HFFc6 (cell line): Measurements from ENCODE around the gene NECTIN2. TPM values are rescaled to one million over a fixed set of nuclear protein-coding genes. Genes with fewer than 3 reads are reported as not detected.
"Not testable (repeated sequence)": the region's sequence is repeated elsewhere in the genome, so short reads cannot be mapped to it uniquely, and the experiment has no call there.

Experiments
- DNase-seq: peaks from one replicate; pipeline ENCODE4 v3.0.0-alpha.2; 2018
- H3K27ac Mint-ChIP-seq: 2 replicates; pipeline ENCODE4 v1.8.0; 2020; ENCODE audit warnings: mild to moderate bottlenecking, mixed read lengths
- H3K27me3 Mint-ChIP-seq: 2 replicates; pipeline ENCODE4 v1.8.0; 2021; ENCODE audit warnings: mild to moderate bottlenecking, moderate library complexity, mixed read lengths; ENCODE audit not compliant: insufficient read depth
- H3K36me3 Mint-ChIP-seq: 2 replicates; pipeline ENCODE4 v1.8.0; 2021; ENCODE audit warnings: low read depth, mixed read lengths
- H3K4me1 Mint-ChIP-seq: 2 replicates; pipeline ENCODE4 v1.8.0; 2020; ENCODE audit warnings: low read depth, mixed read lengths
- H3K4me3 Mint-ChIP-seq: 2 replicates; pipeline ENCODE4 v1.8.0; 2020; ENCODE audit warnings: mild to moderate bottlenecking, moderate library complexity, mixed read lengths
- H3K9me3 Mint-ChIP-seq: 2 replicates; pipeline ENCODE4 v1.8.0; 2020; ENCODE audit warnings: mild to moderate bottlenecking, mixed read lengths
- total RNA-seq, 6 experiments: library from RNA; stranded (reverse); fragmentation: NEBNext Ultra II Directional; extraction: Animal tissue kit (Norgen Biotek cat#: 25700); gene quantifications; 2 replicates in 1 of 6; 3 replicates in 5 of 6; pipeline ENCODE4 v1.2.3, GENCODE V29; 2021
- TF ChIP-seq, protein P1 (sequence below): fragments of 200-600 bp; sonication (generic); IDR thresholded peaks from 2 replicates; pipeline ENCODE4 v1.5.0; 2021; ENCODE audit warnings: antibody characterized with exemption, mild to moderate bottlenecking

Gene NECTIN2
- total RNA-seq, 6 experiments from 2014 or later, result 126 to 152 (median 148) TPM

DNA sequence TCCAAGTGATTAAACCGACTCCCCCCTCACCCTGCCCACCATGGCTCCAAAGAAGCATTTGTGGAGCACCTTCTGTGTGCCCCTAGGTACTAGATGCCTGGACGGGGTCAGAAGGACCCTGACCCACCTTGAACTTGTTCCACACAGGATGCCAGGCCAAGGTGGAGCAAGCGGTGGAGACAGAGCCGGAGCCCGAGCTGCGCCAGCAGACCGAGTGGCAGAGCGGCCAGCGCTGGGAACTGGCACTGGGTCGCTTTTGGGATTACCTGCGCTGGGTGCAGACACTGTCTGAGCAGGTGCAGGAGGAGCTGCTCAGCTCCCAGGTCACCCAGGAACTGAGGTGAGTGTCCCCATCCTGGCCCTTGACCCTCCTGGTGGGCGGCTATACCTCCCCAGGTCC lies 61.5 kb downstream of the NECTIN2 start:
- Mint-ChIP-seq H3K4me1 (peaks cover 18% of the 10 kb centered on the region), H3K9me3 (no peaks in the 10 kb centered on the region), H3K36me3 (peaks cover 5% of the 10 kb centered on the region; the same call in 1 of the 2 replicates), H3K4me3 (no peak overlapping the region), H3K27me3 (peaks cover 9% of the 10 kb centered on the region), H3K27ac (no peak overlapping the region)
- DNase-seq, result no peak
- TF ChIP-seq, protein P1, sequence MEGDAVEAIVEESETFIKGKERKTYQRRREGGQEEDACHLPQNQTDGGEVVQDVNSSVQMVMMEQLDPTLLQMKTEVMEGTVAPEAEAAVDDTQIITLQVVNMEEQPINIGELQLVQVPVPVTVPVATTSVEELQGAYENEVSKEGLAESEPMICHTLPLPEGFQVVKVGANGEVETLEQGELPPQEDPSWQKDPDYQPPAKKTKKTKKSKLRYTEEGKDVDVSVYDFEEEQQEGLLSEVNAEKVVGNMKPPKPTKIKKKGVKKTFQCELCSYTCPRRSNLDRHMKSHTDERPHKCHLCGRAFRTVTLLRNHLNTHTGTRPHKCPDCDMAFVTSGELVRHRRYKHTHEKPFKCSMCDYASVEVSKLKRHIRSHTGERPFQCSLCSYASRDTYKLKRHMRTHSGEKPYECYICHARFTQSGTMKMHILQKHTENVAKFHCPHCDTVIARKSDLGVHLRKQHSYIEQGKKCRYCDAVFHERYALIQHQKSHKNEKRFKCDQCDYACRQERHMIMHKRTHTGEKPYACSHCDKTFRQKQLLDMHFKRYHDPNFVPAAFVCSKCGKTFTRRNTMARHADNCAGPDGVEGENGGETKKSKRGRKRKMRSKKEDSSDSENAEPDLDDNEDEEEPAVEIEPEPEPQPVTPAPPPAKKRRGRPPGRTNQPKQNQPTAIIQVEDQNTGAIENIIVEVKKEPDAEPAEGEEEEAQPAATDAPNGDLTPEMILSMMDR, result no peak

DNA sequence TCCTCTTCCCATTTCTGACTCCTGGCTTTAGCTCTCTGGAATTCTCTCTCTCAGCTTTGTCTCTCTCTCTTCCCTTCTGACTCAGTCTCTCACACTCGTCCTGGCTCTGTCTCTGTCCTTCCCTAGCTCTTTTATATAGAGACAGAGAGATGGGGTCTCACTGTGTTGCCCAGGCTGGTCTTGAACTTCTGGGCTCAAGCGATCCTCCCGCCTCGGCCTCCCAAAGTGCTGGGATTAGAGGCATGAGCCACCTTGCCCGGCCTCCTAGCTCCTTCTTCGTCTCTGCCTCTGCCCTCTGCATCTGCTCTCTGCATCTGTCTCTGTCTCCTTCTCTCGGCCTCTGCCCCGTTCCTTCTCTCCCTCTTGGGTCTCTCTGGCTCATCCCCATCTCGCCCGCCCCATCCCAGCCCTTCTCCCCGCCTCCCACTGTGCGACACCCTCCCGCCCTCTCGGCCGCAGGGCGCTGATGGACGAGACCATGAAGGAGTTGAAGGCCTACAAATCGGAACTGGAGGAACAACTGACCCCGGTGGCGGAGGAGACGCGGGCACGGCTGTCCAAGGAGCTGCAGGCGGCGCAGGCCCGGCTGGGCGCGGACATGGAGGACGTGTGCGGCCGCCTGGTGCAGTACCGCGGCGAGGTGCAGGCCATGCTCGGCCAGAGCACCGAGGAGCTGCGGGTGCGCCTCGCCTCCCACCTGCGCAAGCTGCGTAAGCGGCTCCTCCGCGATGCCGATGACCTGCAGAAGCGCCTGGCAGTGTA lies 62.2 kb downstream of the NECTIN2 start:
- Mint-ChIP-seq H3K4me3 (no peak overlapping the region; the same call in 1 of the 2 replicates), H3K4me1 (peaks cover 18% of the 10 kb centered on the region), H3K36me3 (0 out of 2 replicates have a peak, but pooled peaks cover 3% of the 10 kb centered on the region), H3K27ac (no peak overlapping the region), H3K27me3 (peaks cover 8% of the 10 kb centered on the region), H3K9me3 (no peaks in the 10 kb centered on the region)
- DNase-seq, result no peak
- TF ChIP-seq, protein P1, result no peak

GRCh38 chr19:44908836-44909261 lies 62.8 kb downstream of the NECTIN2 start:
- H3K9me3 Mint-ChIP-seq, result no peaks in the 10 kb centered on the region
- no peak for DNase-seq
- H3K27ac Mint-ChIP-seq, result no peak overlapping the region
- peaks cover 18% of the 10 kb centered on the region for H3K4me1 Mint-ChIP-seq
- no peaks in the 10 kb centered on the region for H3K36me3 Mint-ChIP-seq
- no peak overlapping the region for H3K4me3 Mint-ChIP-seq
- TF ChIP-seq, protein P1, result no peak
- peaks cover 10% of the 10 kb centered on the region for H3K27me3 Mint-ChIP-seq

DNA sequence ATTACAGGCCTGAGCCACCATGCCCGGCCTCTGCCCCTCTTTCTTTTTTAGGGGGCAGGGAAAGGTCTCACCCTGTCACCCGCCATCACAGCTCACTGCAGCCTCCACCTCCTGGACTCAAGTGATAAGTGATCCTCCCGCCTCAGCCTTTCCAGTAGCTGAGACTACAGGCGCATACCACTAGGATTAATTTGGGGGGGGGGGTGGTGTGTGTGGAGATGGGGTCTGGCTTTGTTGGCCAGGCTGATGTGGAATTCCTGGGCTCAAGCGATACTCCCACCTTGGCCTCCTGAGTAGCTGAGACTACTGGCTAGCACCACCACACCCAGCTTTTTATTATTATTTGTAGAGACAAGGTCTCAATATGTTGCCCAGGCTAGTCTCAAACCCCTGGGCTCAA lies 63.7 kb downstream of the NECTIN2 start:
- no peaks in the 10 kb centered on the region for H3K9me3 Mint-ChIP-seq
- DNase-seq, result no peak
- H3K4me1 Mint-ChIP-seq, result peaks cover 22% of the 10 kb centered on the region

DNA sequence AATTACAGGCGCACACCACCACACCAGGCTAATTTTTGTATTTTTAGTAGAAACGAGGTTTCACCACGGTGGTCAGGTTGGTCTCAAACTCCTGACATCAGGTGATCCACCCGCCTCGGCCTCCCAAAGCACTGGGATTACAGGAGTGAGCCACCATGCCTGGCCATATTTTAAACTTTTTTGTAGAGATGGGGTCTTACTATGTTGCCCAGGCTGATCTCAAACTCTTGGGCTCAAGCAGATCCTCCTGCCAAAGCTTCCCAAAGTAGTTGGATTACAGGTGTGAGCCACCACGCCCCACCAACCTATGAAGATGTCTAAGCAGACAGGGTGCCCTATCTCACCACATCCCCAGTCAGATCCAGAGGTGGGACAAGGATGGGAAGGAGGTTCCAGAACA lies 65.8 kb downstream of the NECTIN2 start:
- H3K36me3 Mint-ChIP-seq, H3K27me3 Mint-ChIP-seq, H3K9me3 Mint-ChIP-seq, H3K4me3 Mint-ChIP-seq, DNase-seq, H3K27ac Mint-ChIP-seq: not testable (repeated sequence)
- H3K4me1 Mint-ChIP-seq, result peaks cover 19% of the 10 kb centered on the region

More for the DNA sequence above, 63.7 kb downstream of the NECTIN2 start:
- H3K27me3 Mint-ChIP-seq, result peaks cover 8% of the 10 kb centered on the region
- H3K36me3 Mint-ChIP-seq, result no peaks in the 10 kb centered on the region
- no peak overlapping the region for H3K4me3 Mint-ChIP-seq
- no peak overlapping the region for H3K27ac Mint-ChIP-seq
- TF ChIP-seq, protein P1, result no peak

DNA sequence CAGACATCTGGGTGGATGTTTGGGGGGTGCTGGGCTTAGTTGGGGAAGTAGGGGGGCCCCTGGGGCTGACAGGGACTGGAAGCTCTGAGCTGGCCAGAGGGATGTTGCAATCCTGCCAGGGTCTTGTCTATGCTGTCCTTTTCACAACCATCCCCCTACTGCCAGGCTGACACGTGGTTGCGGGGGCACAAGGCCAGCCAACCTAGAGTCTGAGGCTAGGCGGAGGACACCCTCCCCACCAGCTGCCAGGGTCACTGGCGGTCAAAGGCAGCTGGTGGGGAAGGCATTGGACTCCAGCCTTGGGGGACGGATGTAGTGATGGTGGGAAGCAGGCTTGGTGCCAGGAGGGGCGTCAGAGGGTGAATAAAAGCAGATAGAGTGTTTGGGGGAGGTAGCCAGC lies 66.8 kb downstream of the NECTIN2 start:
- Mint-ChIP-seq H3K36me3 (no peaks in the 10 kb centered on the region), H3K4me3 (no peak overlapping the region), H3K27me3 (peaks cover 4% of the 10 kb centered on the region), H3K9me3 (no peaks in the 10 kb centered on the region), H3K4me1 (peaks cover 19% of the 10 kb centered on the region), H3K27ac (no peak overlapping the region)
- TF ChIP-seq, protein P1, result no peak
- DNase-seq, result no peak

DNA sequence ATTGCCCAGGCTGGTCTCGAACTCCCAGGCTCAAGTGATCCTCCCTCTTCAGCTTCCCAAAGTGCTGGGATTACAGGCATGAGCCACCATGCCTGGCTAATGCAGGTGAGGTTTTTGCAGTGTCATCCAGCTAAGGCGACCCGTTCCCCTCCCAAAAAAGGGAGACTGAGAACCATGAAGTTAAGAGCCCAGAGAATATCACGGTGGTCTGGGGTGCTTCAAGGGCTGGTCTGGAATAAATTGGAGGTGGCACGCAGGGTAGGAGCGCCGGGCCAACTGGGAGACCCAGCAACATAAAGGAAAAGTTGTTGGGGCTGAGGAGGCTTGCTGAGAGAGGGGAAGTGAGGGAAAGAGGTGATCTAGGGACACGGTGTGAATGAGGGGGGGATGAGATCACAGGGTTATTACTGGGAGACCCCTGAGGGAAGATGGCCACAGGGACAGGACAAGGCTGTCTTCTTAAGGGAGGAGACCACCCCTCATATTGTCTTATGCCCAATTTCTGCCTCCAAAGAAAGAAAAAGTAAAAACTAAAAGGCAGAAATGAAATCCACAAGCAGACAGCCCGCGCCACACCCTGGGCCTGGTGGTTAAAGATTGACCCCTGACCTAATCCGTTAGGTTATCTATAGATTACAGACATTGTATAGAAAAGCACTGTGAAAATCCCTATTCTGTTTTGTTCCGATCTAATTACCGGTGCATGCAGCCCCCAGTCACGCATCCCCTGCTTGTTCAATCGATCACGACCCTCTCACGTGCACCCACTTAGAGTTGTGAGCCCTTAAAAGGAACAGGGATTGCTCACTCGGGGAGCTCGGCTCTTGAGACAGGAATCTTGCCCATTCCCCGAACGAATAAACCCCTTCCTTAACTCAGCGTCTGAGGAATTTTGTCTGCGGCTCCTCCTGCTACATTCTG lies 67.7 kb downstream of the NECTIN2 start:
- H3K9me3 Mint-ChIP-seq, H3K36me3 Mint-ChIP-seq, H3K27me3 Mint-ChIP-seq, DNase-seq, H3K27ac Mint-ChIP-seq: not testable (repeated sequence)
- H3K4me3 Mint-ChIP-seq, result peak overlapping the region; percentile 93
- H3K4me1 Mint-ChIP-seq, result peaks cover 19% of the 10 kb centered on the region

DNA sequence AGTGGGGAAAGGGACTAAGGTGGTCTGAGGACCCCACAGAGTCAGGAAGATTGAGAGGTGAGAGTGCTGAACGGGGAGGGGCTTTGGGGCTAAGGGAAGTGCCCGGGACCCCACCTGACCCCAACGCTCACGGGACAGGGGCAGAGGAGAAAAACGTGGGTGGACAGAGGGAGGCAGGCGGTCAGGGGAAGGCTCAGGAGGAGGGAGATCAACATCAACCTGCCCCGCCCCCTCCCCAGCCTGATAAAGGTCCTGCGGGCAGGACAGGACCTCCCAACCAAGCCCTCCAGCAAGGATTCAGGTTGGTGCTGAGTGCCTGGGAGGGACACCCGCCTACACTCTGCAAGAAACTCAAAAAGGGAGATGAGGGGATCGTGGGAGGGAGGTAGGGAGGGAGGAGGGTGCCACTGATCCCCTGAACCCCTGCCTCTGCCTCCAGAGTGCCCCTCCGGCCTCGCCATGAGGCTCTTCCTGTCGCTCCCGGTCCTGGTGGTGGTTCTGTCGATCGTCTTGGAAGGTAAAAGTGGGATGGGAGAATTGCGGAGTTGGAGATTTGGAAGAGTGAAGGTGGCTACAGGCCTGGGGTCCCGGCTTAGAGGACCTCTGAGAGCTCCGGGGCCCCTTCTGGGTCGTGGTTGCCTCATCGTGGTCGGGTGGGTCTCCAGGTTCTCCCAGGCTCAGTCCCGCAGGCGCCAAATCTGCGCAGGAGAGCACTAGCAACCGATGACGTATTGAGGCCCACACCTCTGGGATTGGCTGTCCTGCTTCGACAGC lies 68.5 kb downstream of the NECTIN2 start, which contains the start of gene APOC1:
Gene APOC1, plus strand, starts transcription at position 176 of the 774 bp plus-strand sequence. Its CDS starts 284 bp downstream, at position 460.
- Mint-ChIP-seq H3K27ac (peak within 1 kb of the TSS; percentile 84), H3K4me1 (peaks cover 19% of the 10 kb centered on the region), H3K4me3 (peak within 1 kb of the TSS; percentile 93)
- not testable (repeated sequence) for H3K9me3 Mint-ChIP-seq, H3K36me3 Mint-ChIP-seq, H3K27me3 Mint-ChIP-seq
- peak; percentile 60 for DNase-seq
